GM21528 (cell line): Measurements from ENCODE around the gene ADAT1.
A peak's percentile ranks its signal among the peaks of the same experiment; 100 is the strongest.

Experiments used
- ATAC-seq: cut with Tn5 transposase; IDR thresholded peaks from one replicate; pipeline ENCODE4 v1.9.1; 2021; ENCODE audit warnings: mild to moderate bottlenecking, moderate library complexity; ENCODE audit not compliant: unreplicated experiment, low FRiP score

Gene ADAT1

GRCh38 chr16:75622761-75623605 is at the start of gene ADAT1:
Gene ADAT1 (minus strand): TSS chr16:75623281. CDS start chr16:75620799, 2,482 bp downstream.
- peak; percentile 90 for ATAC-seq

- ATAC-seq = no peak
These were observed 44.4 kb upstream of the ADAT1 start for GRCh38 chr16:75667503-75667902.

GRCh38 chr16:75660726-75661302 is 37.7 kb upstream of the ADAT1 start:
- ATAC-seq = no peak

- ATAC-seq = no peak
These were observed 37.2 kb upstream of the ADAT1 start for GRCh38 chr16:75660321-75660720.

GRCh38 chr16:75658175-75658574 is 35.1 kb upstream of the ADAT1 start:
- ATAC-seq = no peak

GRCh38 chr16:75653922-75654321 is 30.8 kb upstream of the ADAT1 start:
- ATAC-seq = no peak

GRCh38 chr16:75648265-75649076 is 25.4 kb upstream of the ADAT1 start:
- peak; percentile 39 for ATAC-seq

GRCh38 chr16:75647492-75648264 is 24.6 kb upstream of the ADAT1 start, which contains the start of the genes KARS1 and TERF2IP:
Gene KARS1 (minus strand): TSS chr16:75647665. CDS start chr16:75647639, 26 bp downstream.
Gene TERF2IP (plus strand): TSS chr16:75647773. CDS start chr16:75647883, 110 bp downstream.
- ATAC-seq = peak; percentile 85

GRCh38 chr16:75647112-75647491 is 24.0 kb upstream of the ADAT1 start:
- ATAC-seq = peak; percentile 20

GRCh38 chr16:75644240-75645012 is 21.3 kb upstream of the ADAT1 start:
- ATAC-seq = no peak

- ATAC-seq = no peak
These were observed 17.5 kb upstream of the ADAT1 start for GRCh38 chr16:75640598-75640997.

- ATAC-seq = no peak
These were observed 12.0 kb upstream of the ADAT1 start for GRCh38 chr16:75635036-75635435.

- ATAC-seq = no peak
These were observed 9.8 kb upstream of the ADAT1 start for GRCh38 chr16:75632857-75633256.

GRCh38 chr16:75630052-75630451 is 7.0 kb upstream of the ADAT1 start:
- ATAC-seq = no peak

GRCh38 chr16:75629132-75629531 is 6.1 kb upstream of the ADAT1 start:
- ATAC-seq = no peak

GRCh38 chr16:75628351-75628750 is 5.3 kb upstream of the ADAT1 start:
- no peak for ATAC-seq

- ATAC-seq = no peak
These were observed 4.8 kb upstream of the ADAT1 start for GRCh38 chr16:75627851-75628250.

- ATAC-seq = no peak
These were observed 3.7 kb upstream of the ADAT1 start for GRCh38 chr16:75626806-75627205.

GRCh38 chr16:75624921-75625334 is 1.8 kb upstream of the ADAT1 start:
- no peak for ATAC-seq

GRCh38 chr16:75621170-75621477 is 2.0 kb downstream of the ADAT1 start:
- ATAC-seq = no peak
